ENCODE data around the gene TCF12. TPM values are rescaled to one million over a fixed set of nuclear protein-coding genes. Genes with fewer than 3 reads are reported as not detected.

TCF12 gene
- polyA plus RNA-seq, 3 donors from 2014 or later: 34.7 to 79.4 (median 57.6) TPM

DNA sequence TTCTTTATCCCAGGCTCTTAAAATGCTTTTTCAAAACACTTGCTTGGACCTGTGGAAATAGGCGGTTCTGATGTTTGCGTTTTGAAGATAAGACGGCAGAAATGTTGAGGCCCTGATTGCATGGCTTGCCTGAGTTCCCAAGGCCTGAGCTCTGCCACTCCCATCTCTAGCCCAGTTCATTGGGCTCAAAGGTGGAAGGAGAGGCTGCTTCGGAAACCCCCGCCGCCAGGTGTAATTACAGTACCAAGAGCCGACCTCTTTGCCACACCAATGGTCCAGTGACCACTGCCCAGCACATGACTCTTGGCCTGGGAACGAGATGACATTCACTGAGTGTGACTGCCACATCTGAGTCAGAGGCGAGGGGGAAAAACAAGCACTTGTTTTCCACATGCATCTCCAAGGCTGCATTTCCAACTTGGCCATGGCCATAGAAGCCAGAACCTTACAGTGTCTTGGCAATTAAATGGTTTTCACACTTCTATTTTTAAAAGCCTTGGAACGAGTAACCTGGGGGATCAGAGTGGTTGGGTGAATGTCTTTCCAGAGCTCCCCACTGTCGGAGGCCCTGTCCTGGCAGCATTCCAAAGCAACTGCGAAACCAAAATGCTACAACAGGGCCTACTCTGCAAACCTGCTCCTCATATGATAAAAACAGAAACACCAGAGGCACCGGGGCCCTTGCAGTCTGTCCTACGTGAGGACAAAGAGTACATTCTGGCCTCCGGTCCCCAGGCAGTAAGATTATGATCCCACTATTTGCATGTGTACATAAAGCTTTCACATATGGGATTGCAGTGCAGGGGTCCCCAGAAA, 394.1 kb downstream of the TCF12 start:
- no peaks in the 10 kb centered on the region for H3K4me1 Mint-ChIP-seq
- peaks cover 0 to 8% (median 3%) of the 10 kb centered on the region in 3 donors for H3K27me3 Mint-ChIP-seq (ENCODE audit: low read depth in 3 of 3)
- H3K9me3 Mint-ChIP-seq: no peaks in the 10 kb centered on the region
- no peak overlapping the region for H3K4me3 Mint-ChIP-seq
- no peaks in the 10 kb centered on the region for H3K36me3 Mint-ChIP-seq
- no peak overlapping the region for H3K27ac Mint-ChIP-seq
- no peak for DNase-seq

DNA sequence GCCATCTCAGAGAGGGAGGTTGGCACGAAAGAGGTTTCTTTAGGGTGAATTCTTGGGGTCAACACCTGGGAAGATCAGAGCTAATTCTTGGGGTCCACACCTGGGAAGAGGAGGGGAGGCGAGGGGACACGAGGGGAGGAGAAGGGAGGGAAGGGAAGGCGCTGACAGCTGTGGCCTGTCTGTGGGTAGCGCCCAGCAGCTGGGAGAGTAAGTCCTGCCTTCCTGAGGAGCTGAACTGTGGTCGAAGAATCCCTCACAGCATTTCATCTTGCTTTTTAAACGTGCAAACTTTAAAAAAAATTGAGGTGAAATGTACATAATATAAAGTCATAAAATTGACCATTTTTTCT, 394.7 kb downstream of the TCF12 start:
- peaks cover 0 to 8% (median 3%) of the 10 kb centered on the region in 3 donors for H3K27me3 Mint-ChIP-seq (ENCODE audit: low read depth in 3 of 3)
- no peaks in the 10 kb centered on the region for H3K36me3 Mint-ChIP-seq
- no peaks in the 10 kb centered on the region for H3K9me3 Mint-ChIP-seq
- no peak overlapping the region for H3K4me3 Mint-ChIP-seq
- no peaks in the 10 kb centered on the region for H3K4me1 Mint-ChIP-seq
- H3K27ac Mint-ChIP-seq: no peak overlapping the region
- DNase-seq: no peak

DNA sequence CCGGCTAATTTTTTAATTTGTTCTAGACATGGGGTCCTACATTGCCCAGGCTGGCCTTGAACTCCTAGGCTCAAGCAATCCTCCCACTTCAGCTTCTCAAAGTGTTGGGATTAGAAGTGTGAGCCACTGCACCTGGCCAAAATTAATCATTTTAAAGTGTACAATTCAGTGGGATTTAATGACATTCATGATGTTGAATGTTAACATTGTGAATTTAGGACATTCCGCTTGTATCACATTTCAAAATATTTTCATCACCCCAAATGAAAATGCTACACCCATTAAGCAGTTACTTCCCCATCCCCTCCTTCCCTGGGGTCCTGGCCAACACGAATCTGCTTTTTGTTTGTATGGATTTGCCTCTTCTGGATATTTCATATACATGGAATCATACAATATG, 395.8 kb downstream of the TCF12 start:
- H3K27ac Mint-ChIP-seq: no peak overlapping the region
- no peak overlapping the region for H3K4me3 Mint-ChIP-seq
- no peak for DNase-seq
- no peaks in the 10 kb centered on the region for H3K4me1 Mint-ChIP-seq
- H3K36me3 Mint-ChIP-seq: no peaks in the 10 kb centered on the region
- peaks cover 0 to 8% (median 3%) of the 10 kb centered on the region in 3 donors for H3K27me3 Mint-ChIP-seq (ENCODE audit: low read depth in 3 of 3)
- H3K9me3 Mint-ChIP-seq: no peaks in the 10 kb centered on the region

DNA sequence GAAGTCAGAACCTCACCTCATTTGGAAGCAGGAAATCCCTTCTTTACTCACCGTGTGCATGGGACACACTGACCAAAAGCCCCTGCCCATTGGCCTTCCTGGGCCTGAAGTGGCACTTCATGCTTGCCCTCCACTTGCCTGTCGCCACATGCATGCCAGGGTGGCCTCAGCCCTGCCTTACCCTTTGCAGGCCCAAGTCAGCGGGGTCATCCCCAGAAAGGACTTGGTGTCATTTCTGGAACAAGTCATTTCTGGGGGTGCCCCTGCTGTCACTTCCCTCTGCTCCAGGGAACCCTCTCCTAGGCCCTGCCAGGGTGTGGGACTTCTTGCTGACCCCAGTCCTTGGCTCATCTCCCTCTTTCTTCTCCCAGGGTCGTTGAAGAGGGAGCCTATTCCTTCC, 398.0 kb downstream of the TCF12 start:
- H3K27me3 Mint-ChIP-seq (ENCODE audit: low read depth in 3 of 3): peaks cover 0 to 8% (median 3%) of the 10 kb centered on the region in 3 donors

DNA sequence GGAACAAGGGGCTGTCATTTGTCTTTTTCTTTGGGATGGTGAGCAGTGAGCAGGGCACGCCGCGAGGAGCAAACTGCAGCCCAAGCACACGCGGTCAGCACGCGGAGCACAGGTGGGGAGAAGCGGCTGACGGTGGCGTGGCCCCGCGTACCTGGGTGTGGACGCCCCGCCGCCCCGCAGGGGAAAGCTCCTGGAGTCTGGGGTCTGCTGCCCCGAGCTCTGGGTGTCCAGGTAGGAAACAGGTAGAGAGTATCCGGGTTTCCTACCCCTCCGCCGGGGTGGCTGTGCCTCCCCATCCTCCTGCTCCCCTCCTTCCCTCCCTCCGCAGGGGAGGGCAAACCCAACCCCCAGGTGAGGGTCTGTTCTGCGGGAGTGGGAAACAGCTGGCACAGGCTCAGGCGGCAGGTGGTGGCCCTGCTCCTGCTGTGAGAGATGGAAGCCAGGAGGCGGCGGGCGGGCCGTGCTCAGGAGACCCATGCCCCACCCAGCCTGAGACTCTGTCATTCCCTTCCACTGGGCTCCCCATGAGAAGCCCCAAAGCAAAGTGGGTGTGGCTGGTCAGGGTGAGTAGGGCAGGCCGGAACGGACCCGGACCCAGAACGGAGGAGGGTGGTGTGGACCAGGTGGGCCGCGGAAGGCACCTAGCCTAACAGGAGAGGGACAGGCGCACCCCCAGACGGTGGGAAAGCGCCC, 400.9 kb downstream of the TCF12 start:
- Mint-ChIP-seq H3K4me3 (no peak overlapping the region), H3K36me3 (no peaks in the 10 kb centered on the region), H3K9me3 (no peaks in the 10 kb centered on the region), H3K27me3 (ENCODE audit: low read depth in 3 of 3) (peaks cover 3 to 5% (median 3%) of the 10 kb centered on the region in 3 donors), H3K27ac (no peak overlapping the region), H3K4me1 (no peaks in the 10 kb centered on the region)
- no peak for DNase-seq

More for the DNA sequence above, 398.0 kb downstream of the TCF12 start:
- H3K4me3 Mint-ChIP-seq: no peak overlapping the region
- DNase-seq: no peak
- no peaks in the 10 kb centered on the region for H3K36me3 Mint-ChIP-seq
- no peaks in the 10 kb centered on the region for H3K9me3 Mint-ChIP-seq
- H3K4me1 Mint-ChIP-seq: no peaks in the 10 kb centered on the region
- no peak overlapping the region for H3K27ac Mint-ChIP-seq

DNA sequence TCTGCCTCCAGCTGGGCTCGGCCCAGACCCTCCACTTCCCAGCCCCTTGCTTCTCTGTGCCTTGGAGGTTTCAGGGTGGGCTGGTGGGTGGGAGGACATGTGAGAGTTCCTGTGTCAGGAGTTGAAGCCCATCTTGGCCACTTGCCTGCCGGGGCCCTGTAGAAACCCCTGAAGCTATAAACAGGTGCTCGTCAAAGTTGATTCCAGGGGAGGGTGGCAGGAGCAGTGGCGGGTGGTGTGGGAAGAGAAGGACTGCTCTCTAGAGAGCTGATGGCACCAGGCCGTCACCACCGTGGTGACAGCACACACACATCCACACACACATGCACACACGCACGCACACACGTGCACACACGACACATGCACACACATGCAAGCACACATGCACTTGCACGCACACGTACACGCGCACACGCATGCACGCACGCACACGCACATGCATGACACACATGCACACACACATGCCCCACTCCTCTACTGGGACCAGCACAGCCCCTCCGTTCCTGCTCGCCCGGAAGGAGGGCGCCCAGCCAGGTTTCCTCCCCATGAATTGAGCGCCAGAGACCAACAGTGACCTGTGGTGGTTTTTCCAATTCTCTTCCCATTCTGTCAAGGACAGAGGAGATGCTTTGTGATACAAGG, 401.6 kb downstream of the TCF12 start:
- Mint-ChIP-seq H3K4me1 (no peaks in the 10 kb centered on the region), H3K36me3 (no peaks in the 10 kb centered on the region), H3K27me3 (ENCODE audit: low read depth in 3 of 3) (peaks cover 3 to 5% (median 3%) of the 10 kb centered on the region in 3 donors), H3K9me3 (no peaks in the 10 kb centered on the region), H3K27ac (no peak overlapping the region), H3K4me3 (no peak overlapping the region)
- no peak for DNase-seq

DNA sequence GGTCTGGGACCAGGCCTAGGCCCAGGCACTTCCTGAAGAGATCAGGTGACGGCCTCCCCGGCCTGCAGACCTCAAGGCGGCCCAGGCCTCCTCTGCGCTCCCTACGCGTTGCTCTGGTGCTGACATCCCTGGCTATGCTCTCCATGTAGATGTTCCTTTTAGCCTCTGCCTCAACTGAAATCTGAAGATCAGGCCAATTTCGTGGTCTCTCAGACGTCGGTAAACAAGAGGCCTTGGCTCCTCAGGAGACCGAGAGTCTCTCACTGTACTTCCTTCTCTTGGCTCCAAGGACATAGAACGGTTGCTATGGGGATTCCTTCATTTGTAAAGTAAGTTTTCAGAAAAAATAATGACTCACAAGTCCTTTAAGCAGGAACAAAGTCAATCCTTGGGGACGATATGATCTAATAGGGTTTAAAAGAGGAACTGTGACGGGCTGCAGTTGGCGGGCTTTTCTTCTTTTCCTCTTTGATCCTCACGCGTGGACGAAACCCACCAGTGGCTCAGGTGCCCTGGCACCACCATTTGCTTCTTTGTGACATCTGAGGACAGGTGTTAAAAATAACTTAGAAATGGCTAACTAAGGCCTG, 402.3 kb downstream of the TCF12 start:
- Mint-ChIP-seq H3K4me1 (no peaks in the 10 kb centered on the region), H3K4me3 (no peak overlapping the region), H3K36me3 (no peaks in the 10 kb centered on the region), H3K9me3 (no peaks in the 10 kb centered on the region), H3K27ac (no peak overlapping the region), H3K27me3 (ENCODE audit: low read depth in 3 of 3) (peaks cover 3 to 5% (median 5%) of the 10 kb centered on the region in 3 donors)
- DNase-seq: no peak

DNA sequence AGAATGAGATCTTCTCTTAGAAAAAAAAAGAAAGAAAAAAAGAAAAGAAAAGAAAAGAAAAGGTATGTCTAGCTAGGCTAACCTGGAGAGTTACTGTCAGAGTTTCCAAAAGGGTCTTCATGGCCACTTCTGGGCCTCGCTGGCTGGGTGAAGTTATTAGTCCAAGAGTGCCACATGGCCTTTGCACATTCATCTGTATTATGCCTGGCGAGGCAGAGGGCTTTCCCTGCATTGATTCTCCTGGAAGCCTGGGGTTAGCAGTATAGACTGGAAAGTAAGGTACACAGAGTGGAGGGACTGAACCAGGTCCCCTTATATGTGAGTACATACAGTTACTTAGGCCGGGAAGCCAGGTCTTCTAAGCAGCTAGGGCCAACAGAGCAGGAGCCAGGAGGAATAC, 403.0 kb downstream of the TCF12 start:
- no peak overlapping the region for H3K27ac Mint-ChIP-seq
- H3K36me3 Mint-ChIP-seq: no peaks in the 10 kb centered on the region
- no peak for DNase-seq
- no peak overlapping the region for H3K4me3 Mint-ChIP-seq
- peaks cover 3 to 5% (median 5%) of the 10 kb centered on the region in 3 donors for H3K27me3 Mint-ChIP-seq (ENCODE audit: low read depth in 3 of 3)
- H3K4me1 Mint-ChIP-seq: no peaks in the 10 kb centered on the region
- H3K9me3 Mint-ChIP-seq: no peaks in the 10 kb centered on the region

DNA sequence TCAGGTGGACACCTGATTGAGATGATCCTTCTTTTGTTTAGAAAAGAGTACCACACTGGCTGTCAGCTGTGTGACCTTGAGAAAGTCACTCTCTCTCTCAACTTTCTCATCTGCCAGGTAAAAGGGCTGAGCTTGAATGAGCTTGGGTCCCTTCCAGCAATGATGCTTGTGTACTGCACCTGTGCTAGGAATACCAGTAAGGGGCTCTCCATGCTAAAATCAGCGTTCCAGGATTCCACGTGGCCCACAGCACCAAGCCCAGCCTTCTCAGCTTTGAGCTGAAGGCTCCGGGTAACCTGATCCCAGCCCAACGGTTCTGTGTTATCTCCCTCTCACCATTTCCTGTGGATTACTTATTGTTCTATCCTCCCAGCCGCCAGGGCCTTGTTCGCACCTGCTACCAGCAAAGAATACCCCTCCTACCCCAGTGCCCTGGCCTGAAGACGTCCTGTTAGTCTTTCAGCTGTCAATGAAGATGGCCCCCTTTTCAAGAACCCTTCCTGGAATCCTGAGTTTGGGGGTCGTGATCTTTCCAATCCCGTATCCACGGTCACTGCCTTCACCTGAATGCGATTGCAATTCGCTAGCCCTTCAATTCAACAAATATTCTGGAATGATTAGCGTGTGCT, 403.6 kb downstream of the TCF12 start:
- Mint-ChIP-seq H3K9me3 (no peaks in the 10 kb centered on the region), H3K27ac (no peak overlapping the region), H3K36me3 (no peaks in the 10 kb centered on the region), H3K27me3 (ENCODE audit: low read depth in 3 of 3) (peaks cover 1 to 5% (median 5%) of the 10 kb centered on the region in 3 donors), H3K4me3 (no peak overlapping the region), H3K4me1 (no peaks in the 10 kb centered on the region)
- no peak for DNase-seq

DNA sequence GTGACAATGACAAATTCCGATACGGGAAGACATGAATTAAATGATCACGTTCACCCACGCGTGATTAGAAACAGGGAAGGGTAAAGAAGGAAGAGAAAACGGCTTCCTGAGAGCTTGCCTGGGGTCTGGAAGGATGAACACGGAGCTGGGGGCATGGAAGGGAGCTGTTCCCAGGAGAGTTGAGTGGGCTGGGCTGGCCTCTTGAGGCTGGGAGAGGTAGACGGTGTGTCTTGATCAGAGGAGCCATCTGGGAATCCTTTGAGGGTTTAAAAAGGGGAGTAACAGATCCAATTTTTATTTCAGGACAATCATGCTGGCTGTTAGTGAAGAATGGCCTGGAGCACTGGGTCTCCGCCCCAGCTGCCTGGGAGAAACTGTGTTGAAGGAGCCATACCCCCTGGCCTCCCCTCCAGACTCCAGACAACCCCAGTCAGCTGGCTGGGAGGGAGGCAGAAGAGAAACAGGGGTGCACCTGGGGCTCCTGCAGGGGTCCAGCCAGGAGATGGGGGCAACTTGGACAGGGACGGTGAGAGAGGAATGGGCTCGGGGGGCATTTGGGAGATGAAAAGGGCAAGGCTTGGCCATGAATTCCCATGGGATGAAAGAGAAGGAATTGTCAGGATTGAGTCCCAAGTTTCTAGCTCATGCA, 404.3 kb downstream of the TCF12 start:
- H3K27ac Mint-ChIP-seq: no peak overlapping the region
- no peaks in the 10 kb centered on the region for H3K9me3 Mint-ChIP-seq
- DNase-seq: no peak
- H3K4me3 Mint-ChIP-seq: no peak overlapping the region
- no peaks in the 10 kb centered on the region for H3K36me3 Mint-ChIP-seq
- H3K27me3 Mint-ChIP-seq (ENCODE audit: low read depth in 3 of 3): peaks cover 1 to 8% (median 2%) of the 10 kb centered on the region in 3 donors
- no peaks in the 10 kb centered on the region for H3K4me1 Mint-ChIP-seq

DNA sequence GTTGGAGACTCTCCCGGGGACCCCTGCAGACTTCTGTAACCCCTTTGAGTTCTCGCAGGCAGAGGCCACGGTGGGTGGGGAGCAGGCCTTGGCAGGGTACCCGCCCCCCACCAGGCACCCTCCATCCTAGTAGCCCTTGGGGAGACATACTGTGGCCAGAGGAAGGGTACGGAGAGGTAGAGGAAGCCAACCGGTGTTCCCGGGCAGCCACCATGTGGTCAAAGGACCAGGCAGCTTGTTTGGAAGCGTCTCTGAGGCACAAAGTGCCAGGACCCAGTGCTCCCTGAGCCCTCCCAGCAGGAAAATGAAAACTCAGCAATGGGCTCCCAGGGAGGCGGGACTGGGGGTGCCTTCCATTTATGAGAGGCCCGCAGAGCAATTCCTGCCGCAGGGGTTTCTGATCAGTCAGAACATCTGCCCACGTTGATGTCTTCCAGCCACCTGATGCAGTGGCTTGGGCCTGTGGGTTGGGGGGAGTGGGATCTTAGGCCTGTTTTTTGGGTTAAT, 404.9 kb downstream of the TCF12 start:
- no peaks in the 10 kb centered on the region for H3K9me3 Mint-ChIP-seq
- no peaks in the 10 kb centered on the region for H3K4me1 Mint-ChIP-seq
- peaks cover 2 to 8% (median 4%) of the 10 kb centered on the region in 3 donors for H3K27me3 Mint-ChIP-seq (ENCODE audit: low read depth in 3 of 3)
- DNase-seq: no peak
- H3K27ac Mint-ChIP-seq: no peak overlapping the region
- H3K4me3 Mint-ChIP-seq: no peak overlapping the region
- no peaks in the 10 kb centered on the region for H3K36me3 Mint-ChIP-seq

DNA sequence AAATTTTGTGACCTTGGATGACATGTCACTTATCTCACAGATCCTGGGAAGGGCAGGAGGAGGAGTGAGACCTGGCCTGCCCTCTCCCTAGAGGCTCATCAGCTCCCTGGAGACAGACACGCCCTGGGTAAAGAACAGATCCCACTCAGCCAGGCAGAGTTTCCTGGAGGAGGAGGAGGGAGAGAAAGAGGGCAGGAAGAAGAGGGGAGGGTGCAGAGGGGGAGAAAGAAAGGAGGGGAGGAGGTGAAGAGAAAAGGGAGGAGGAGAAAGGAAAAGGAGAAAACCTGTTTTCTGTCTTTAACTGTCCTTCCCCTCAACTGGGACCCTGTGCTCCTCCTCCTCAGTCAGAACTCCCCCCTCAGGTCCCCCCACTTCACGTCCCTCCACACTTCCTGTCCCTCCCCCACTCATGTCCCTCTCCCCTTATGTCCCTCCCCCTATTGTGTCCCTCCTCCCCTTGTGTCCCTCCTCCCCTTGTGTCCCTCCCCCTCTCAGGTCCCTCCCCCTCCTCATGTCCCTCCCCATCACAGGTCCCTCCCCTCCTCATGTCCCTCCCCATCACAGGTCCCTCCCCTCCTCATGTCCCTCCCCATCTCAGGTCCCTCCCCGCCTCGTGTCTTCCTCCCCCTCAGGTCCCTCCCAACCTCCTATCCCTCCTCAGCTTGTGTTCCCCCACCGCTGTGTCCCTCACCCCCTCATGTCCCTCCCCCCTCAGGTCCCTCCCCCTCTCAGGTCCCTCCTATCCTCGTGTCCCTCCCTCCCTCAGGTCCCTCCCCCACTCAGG, 405.6 kb downstream of the TCF12 start:
- no peaks in the 10 kb centered on the region for H3K9me3 Mint-ChIP-seq
- H3K36me3 Mint-ChIP-seq: no peaks in the 10 kb centered on the region
- no peak overlapping the region for H3K27ac Mint-ChIP-seq
- peaks cover 2 to 8% (median 5%) of the 10 kb centered on the region in 3 donors for H3K27me3 Mint-ChIP-seq (ENCODE audit: low read depth in 3 of 3)
- H3K4me1 Mint-ChIP-seq: no peaks in the 10 kb centered on the region
- DNase-seq: no peak
- no peak overlapping the region for H3K4me3 Mint-ChIP-seq

DNA sequence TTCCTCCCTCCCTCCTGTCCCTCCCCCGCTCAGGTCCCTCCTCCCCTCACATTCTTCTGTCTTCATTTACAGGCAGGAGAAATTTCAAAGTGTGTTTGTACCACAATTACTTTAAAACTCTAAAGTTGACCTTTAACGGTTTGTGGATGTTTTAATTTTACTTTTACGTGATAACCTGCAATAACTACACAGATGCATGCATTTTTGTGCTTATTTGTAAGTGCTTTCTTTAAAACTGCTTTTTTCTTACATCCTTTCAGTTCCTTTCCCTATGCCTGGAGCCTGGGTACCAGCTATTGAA, 406.1 kb downstream of the TCF12 start:
- no peak overlapping the region for H3K4me3 Mint-ChIP-seq

More for the DNA sequence above, 406.1 kb downstream of the TCF12 start:
- no peak for DNase-seq
- Mint-ChIP-seq H3K27ac (peak overlapping the region in 2 of 6 donors; percentile 66 to 67), H3K27me3 (ENCODE audit: low read depth in 3 of 3) (peaks cover 2 to 8% (median 5%) of the 10 kb centered on the region in 3 donors), H3K4me1 (peaks cover 0 to 5% of the 10 kb centered on the region in 2 donors), H3K36me3 (no peaks in the 10 kb centered on the region), H3K9me3 (no peaks in the 10 kb centered on the region)
